ENCODE measurements around the gene FTHL17. TPM values are rescaled to one million over a fixed set of nuclear protein-coding genes. Genes with fewer than 3 reads are reported as not detected.

Gene FTHL17
- polyA plus RNA-seq, 2 of the 4 experiments (the other 2 are of a cell fraction): not detected

- Histone ChIP-seq H3K4me2 (no peak overlapping the region), H3K4me3 (no peak overlapping the region), H3K9me3 (no peaks in the 10 kb centered on the region), H3K4me1 (no peaks in the 10 kb centered on the region), H3K27ac (no peak overlapping the region)
- ChIA-PET POLR2A (no interaction called here), CTCF (no interaction called here)
- DNase-seq (ENCODE audit: low read depth in 1 of 2, low spot score in 1 of 2) (no peak), ATAC-seq (no peak), FAIRE-seq (no peak)
- TF ChIP-seq TP53 (CRISPR knock-in tag; IDR thresholded peaks at IDR 0.05) (no peak), CHD4 (IDR thresholded peaks at IDR 0.05; ENCODE audit: borderline replicate concordance) (no peak), EHF (CRISPR knock-in tag; IDR thresholded peaks at IDR 0.05) (no peak), JUNB (IDR thresholded peaks at IDR 0.05) (no peak), FOSL2 (IDR thresholded peaks at IDR 0.05) (no peak), FOSL2 (CRISPR knock-in tag; IDR thresholded peaks at IDR 0.05) (no peak), NPAS2 (CRISPR knock-in tag; IDR thresholded peaks at IDR 0.05; ENCODE audit: borderline replicate concordance) (no peak), SMC3 (IDR thresholded peaks at IDR 0.05) (no peak), GATA3 (IDR thresholded peaks at IDR 0.05; ENCODE audit: borderline replicate concordance) (no peak), HMGXB4 (CRISPR knock-in tag; IDR thresholded peaks at IDR 0.05; ENCODE audit: borderline replicate concordance) (no peak), ZSCAN20 (CRISPR knock-in tag; IDR thresholded peaks at IDR 0.05) (no peak), HES2 (IDR thresholded peaks at IDR 0.05) (no peak), ZFP36 (IDR thresholded peaks at IDR 0.05; ENCODE audit: borderline replicate concordance, partially characterized antibody) (no peak), POLR2A (IDR thresholded peaks at IDR 0.05; ENCODE audit: low read length) (no peak), E2F6 (IDR thresholded peaks at IDR 0.05; ENCODE audit: borderline replicate concordance, low read depth) (no peak), PHF8 (IDR thresholded peaks at IDR 0.05; ENCODE audit: borderline replicate concordance, low read depth) (no peak), KDM1A (IDR thresholded peaks at IDR 0.05; ENCODE audit: low read depth) (no peak), CHD2 (IDR thresholded peaks at IDR 0.05; ENCODE audit: low read length, partially characterized antibody) (no peak), ELK1 (IDR thresholded peaks at IDR 0.05; ENCODE audit: low read depth, low read length) (no peak)
- TF ChIP-seq, protein P1, sequence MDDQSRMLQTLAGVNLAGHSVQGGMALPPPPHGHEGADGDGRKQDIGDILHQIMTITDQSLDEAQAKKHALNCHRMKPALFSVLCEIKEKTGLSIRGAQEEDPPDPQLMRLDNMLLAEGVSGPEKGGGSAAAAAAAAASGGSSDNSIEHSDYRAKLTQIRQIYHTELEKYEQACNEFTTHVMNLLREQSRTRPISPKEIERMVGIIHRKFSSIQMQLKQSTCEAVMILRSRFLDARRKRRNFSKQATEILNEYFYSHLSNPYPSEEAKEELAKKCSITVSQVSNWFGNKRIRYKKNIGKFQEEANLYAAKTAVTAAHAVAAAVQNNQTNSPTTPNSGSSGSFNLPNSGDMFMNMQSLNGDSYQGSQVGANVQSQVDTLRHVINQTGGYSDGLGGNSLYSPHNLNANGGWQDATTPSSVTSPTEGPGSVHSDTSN (IDR thresholded peaks at IDR 0.05): no peak
- TF ChIP-seq, protein P2, sequence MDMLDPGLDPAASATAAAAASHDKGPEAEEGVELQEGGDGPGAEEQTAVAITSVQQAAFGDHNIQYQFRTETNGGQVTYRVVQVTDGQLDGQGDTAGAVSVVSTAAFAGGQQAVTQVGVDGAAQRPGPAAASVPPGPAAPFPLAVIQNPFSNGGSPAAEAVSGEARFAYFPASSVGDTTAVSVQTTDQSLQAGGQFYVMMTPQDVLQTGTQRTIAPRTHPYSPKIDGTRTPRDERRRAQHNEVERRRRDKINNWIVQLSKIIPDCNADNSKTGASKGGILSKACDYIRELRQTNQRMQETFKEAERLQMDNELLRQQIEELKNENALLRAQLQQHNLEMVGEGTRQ (IDR thresholded peaks at IDR 0.05): no peak
Observed at GRCh38 chrX:31070057-31070468, 1.8 kb downstream of the FTHL17 start.

- no peak overlapping the region for H3K4me3 ChIP-seq
- no peak overlapping the region for H3K27ac ChIP-seq
- no peak for ATAC-seq
- no peaks in the 10 kb centered on the region for H3K9me3 ChIP-seq
- DNase-seq (ENCODE audit: low read depth in 1 of 2, low spot score in 1 of 2): no peak
- FAIRE-seq: no peak
- H3K4me2 ChIP-seq: no peak overlapping the region
- no peaks in the 10 kb centered on the region for H3K4me1 ChIP-seq
- TF ChIP-seq HEYL (CRISPR knock-in tag; IDR thresholded peaks at IDR 0.05) (no peak), RCOR1 (IDR thresholded peaks at IDR 0.05; ENCODE audit: low read depth, low read length) (no peak), HDAC2 (IDR thresholded peaks at IDR 0.05) (no peak), TP53 (CRISPR knock-in tag; IDR thresholded peaks at IDR 0.05) (no peak), SREBF2 (IDR thresholded peaks at IDR 0.05) (no peak), ZNF302 (CRISPR knock-in tag; IDR thresholded peaks at IDR 0.05) (no peak), CHD4 (IDR thresholded peaks at IDR 0.05; ENCODE audit: borderline replicate concordance) (no peak), KDM1A (IDR thresholded peaks at IDR 0.05; ENCODE audit: low read depth) (no peak), RARB (CRISPR knock-in tag; IDR thresholded peaks at IDR 0.05) (no peak), RAD21 (conservative IDR thresholded peaks at IDR 0.05 in 1 of 2, IDR thresholded peaks at IDR 0.05 in 1 of 2) (no peak), EHMT2 (IDR thresholded peaks at IDR 0.05; ENCODE audit: low read depth) (no peak), ELK1 (IDR thresholded peaks at IDR 0.05; ENCODE audit: low read depth, low read length) (no peak), NR3C1 (IDR thresholded peaks at IDR 0.05) (no peak)
- ChIA-PET POLR2A (no interaction called here), CTCF (no interaction called here)
- WGBS (ENCODE audit: missing lambda C conversion rate): 44% methylated on average over 1 of the region's 1 CpG
Observed at GRCh38 chrX:31063114-31063513, 8.7 kb downstream of the FTHL17 start.
